Naive thymus-derived CD8-positive, alpha-beta T cell (primary cell): Measurements from ENCODE around the gene DCAF4. TPM values are rescaled to one million over a fixed set of nuclear protein-coding genes. Genes with fewer than 3 reads are reported as not detected.

Source experiments
- ATAC-seq, 2 donors: fragments of 150-1000 bp; cut with Tn5 transposase in 1 of 2; sonication (Bioruptor Pico), chemical (Tn5 transposase) in 1 of 2; 1 replicate in 1 of 2; 2 replicates in 1 of 2; pipeline ENCODE4 v1.10.0; 2021; ENCODE audit warnings: mild to moderate bottlenecking in 2 of 2, moderate library complexity in 2 of 2
- POLR2A ChIA-PET: fragments of 350-600 bp; sonication (Branson Sonifier 250); formaldehyde crosslinking; loops from one replicate; lab custom pipeline; 2021; ENCODE audit warnings: antibody characterized with exemption; lab: Charles Lee
- DNase-seq, 10 donors: peaks; one replicate each; pipeline versions ENCODE4 v3.0.0 to v3.0.0-alpha.2; 2020 to 2022
- H3K27ac Mint-ChIP-seq, 10 donors: one replicate each; pipeline ENCODE4 v1.8.0; 2020 to 2022; ENCODE audit warnings: mild to moderate bottlenecking in 10 of 10, mixed read lengths in 10 of 10, moderate library complexity in 4 of 10, inconsistent platforms in 1 of 10
- H3K27me3 Mint-ChIP-seq, 5 donors: one replicate each; pipeline ENCODE4 v1.8.0; 2021 to 2022; ENCODE audit warnings: mixed read lengths in 5 of 5
- H3K36me3 Mint-ChIP-seq, 3 donors: one replicate each; pipeline ENCODE4 v1.8.0; 2020 to 2022; ENCODE audit warnings: mixed read lengths in 3 of 3, mild to moderate bottlenecking in 2 of 3, inconsistent platforms in 1 of 3
- H3K4me1 Mint-ChIP-seq, 4 donors: one replicate each; pipeline ENCODE4 v1.8.0; 2021 to 2022; ENCODE audit warnings: mixed read lengths in 4 of 4
- H3K4me3 Mint-ChIP-seq, 10 donors: one replicate each; pipeline ENCODE4 v1.8.0; 2020 to 2022; ENCODE audit warnings: mild to moderate bottlenecking in 10 of 10, mixed read lengths in 10 of 10, moderate library complexity in 6 of 10, inconsistent platforms in 1 of 10
- H3K9me3 Mint-ChIP-seq, 9 donors: one replicate each; pipeline ENCODE4 v1.8.0; 2020 to 2022; ENCODE audit warnings: mixed read lengths in 9 of 9, mild to moderate bottlenecking in 3 of 9, inconsistent platforms in 1 of 9, moderate library complexity in 1 of 9
- polyA plus RNA-seq, 3 donors: library from polyadenylated mRNA; unstranded; fragments of 300-500 nt; fragmentation: Illumina TruSeq; gene quantifications; one replicate each; pipeline ENCODE4 v1.2.3, GENCODE V29; 2021
- total RNA-seq, 8 experiments: library from RNA in 2 of 8; stranded (reverse) in 2 of 8; gene quantifications; one replicate each; pipeline ENCODE4 v1.2.3 and lab custom pipeline; 2021 to 2026

DCAF4 gene
- total RNA-seq (10 to 100 TPM; 32.4 to 32.8 TPM), polyA plus RNA-seq (10 to 100 TPM in 1 of 3 donors, 1 to 10 TPM in 2; 7.9 to 11.1 (median 9.0) TPM), total RNA-seq (lab: John Stamatoyannopoulos, UW) (16.2 to 56.9 (median 29.9) reads per million in 6 experiments)

- DNase-seq: peak; percentile 60 to 97 (median 92)
- H3K36me3 Mint-ChIP-seq: peaks cover 0 to 2% (median 2%) of the 10 kb centered on the region in 3 donors
- ATAC-seq: peak; percentile 89 to 95
- H3K27me3 Mint-ChIP-seq: peaks cover 0 to 2% (median 0%) of the 10 kb centered on the region in 5 donors
- H3K4me1 Mint-ChIP-seq: peaks cover 6 to 30% (median 18%) of the 10 kb centered on the region in 4 donors
- H3K27ac Mint-ChIP-seq: peak within 1 kb of the TSS; percentile 86 to 98 (median 96)
- H3K9me3 Mint-ChIP-seq: no peaks in the 10 kb centered on the region
- H3K4me3 Mint-ChIP-seq: peak within 1 kb of the TSS; percentile 89 to 98 (median 96)
- POLR2A ChIA-PET: interaction anchor here (0.5 to 2.4 kb wide), 9 partner anchors 10 to 532 kb away, joined by 3 to 6 read pairs (median 4); partner anchors contain the start of genes DPF3, NUMB, RBM25 and ZFYVE1
Observed at GRCh38 chr14:72926292-72927028, at the start of gene DCAF4. Gene DCAF4 (plus strand): TSS chr14:72926464. CDS start chr14:72937979, 11,515 bp downstream.

- Mint-ChIP-seq H3K27me3 (peaks cover 0 to 3% (median 0%) of the 10 kb centered on the region in 5 donors), H3K4me3 (no peak overlapping the region), H3K4me1 (peaks cover 0 to 11% (median 0%) of the 10 kb centered on the region in 4 donors), H3K9me3 (peaks cover 0 to 4% (median 2%) of the 10 kb centered on the region in 9 donors), H3K36me3 (peaks cover 0 to 5% (median 0%) of the 10 kb centered on the region in 3 donors), H3K27ac (no peak overlapping the region)
- POLR2A ChIA-PET: no interaction called here
- no peak for DNase-seq
- no peak for ATAC-seq
Observed at GRCh38 chr14:72876710-72877063, 49.6 kb upstream of the DCAF4 start.

GRCh38 chr14:72878746-72879145 lies 47.5 kb upstream of the DCAF4 start:
- Mint-ChIP-seq H3K4me1 (peaks cover 0 to 17% (median 0%) of the 10 kb centered on the region in 4 donors), H3K4me3 (no peak overlapping the region), H3K27me3 (peaks cover 0 to 3% (median 0%) of the 10 kb centered on the region in 5 donors), H3K36me3 (no peaks in the 10 kb centered on the region), H3K27ac (no peak overlapping the region), H3K9me3 (peaks cover 0 to 4% (median 0%) of the 10 kb centered on the region in 9 donors)
- POLR2A ChIA-PET: interaction anchor here (1.0 kb wide), 1 partner anchor 9 kb away, joined by 3 read pairs; no protein-coding TSS in a partner anchor
- ATAC-seq: no peak
- no peak for DNase-seq

GRCh38 chr14:72879431-72879830 lies 46.8 kb upstream of the DCAF4 start:
- no peak for DNase-seq
- H3K36me3 Mint-ChIP-seq: no peaks in the 10 kb centered on the region
- peaks cover 0 to 2% (median 0%) of the 10 kb centered on the region in 5 donors for H3K27me3 Mint-ChIP-seq
- ATAC-seq: no peak
- no peak overlapping the region for H3K27ac Mint-ChIP-seq
- H3K4me3 Mint-ChIP-seq: no peak overlapping the region
- peaks cover 0 to 3% (median 0%) of the 10 kb centered on the region in 9 donors for H3K9me3 Mint-ChIP-seq
- POLR2A ChIA-PET: no interaction called here
- H3K4me1 Mint-ChIP-seq: peaks cover 0 to 23% (median 1%) of the 10 kb centered on the region in 4 donors

- no peak overlapping the region for H3K4me3 Mint-ChIP-seq
- H3K27me3 Mint-ChIP-seq: no peaks in the 10 kb centered on the region
- no peaks in the 10 kb centered on the region for H3K9me3 Mint-ChIP-seq
- H3K36me3 Mint-ChIP-seq: no peaks in the 10 kb centered on the region
- POLR2A ChIA-PET: interaction anchor here (0.6 kb wide), 1 partner anchor 48 kb away, joined by 3 read pairs; no protein-coding TSS in a partner anchor
- H3K27ac Mint-ChIP-seq: no peak overlapping the region
- no peak for ATAC-seq
- DNase-seq: no peak
- peaks cover 0 to 20% (median 1%) of the 10 kb centered on the region in 4 donors for H3K4me1 Mint-ChIP-seq
Observed at GRCh38 chr14:72880164-72880563, 46.1 kb upstream of the DCAF4 start.

GRCh38 chr14:72880820-72881219 lies 45.4 kb upstream of the DCAF4 start:
- DNase-seq (no peak), ATAC-seq (no peak)
- Mint-ChIP-seq H3K36me3 (no peaks in the 10 kb centered on the region), H3K27ac (no peak overlapping the region), H3K4me1 (peaks cover 0 to 20% (median 1%) of the 10 kb centered on the region in 4 donors), H3K4me3 (no peak overlapping the region), H3K9me3 (peaks cover 0 to 2% (median 0%) of the 10 kb centered on the region in 9 donors), H3K27me3 (no peaks in the 10 kb centered on the region)
- POLR2A ChIA-PET: interaction anchor here (0.6 kb wide), 1 partner anchor 47 kb away, joined by 3 read pairs; no protein-coding TSS in a partner anchor

- Mint-ChIP-seq H3K4me3 (no peak overlapping the region), H3K36me3 (no peaks in the 10 kb centered on the region), H3K4me1 (peaks cover 0 to 20% (median 1%) of the 10 kb centered on the region in 4 donors), H3K27ac (no peak overlapping the region), H3K9me3 (peaks cover 0 to 2% (median 0%) of the 10 kb centered on the region in 9 donors), H3K27me3 (peaks cover 0 to 2% (median 0%) of the 10 kb centered on the region in 5 donors)
- DNase-seq: no peak
- POLR2A ChIA-PET: no interaction called here
- no peak for ATAC-seq
Observed at GRCh38 chr14:72881543-72881942, 44.7 kb upstream of the DCAF4 start.

- H3K36me3 Mint-ChIP-seq: no peaks in the 10 kb centered on the region
Observed at GRCh38 chr14:72882047-72882446, 44.2 kb upstream of the DCAF4 start.

GRCh38 chr14:72882463-72882862 lies 43.8 kb upstream of the DCAF4 start:
- ATAC-seq: no peak
- H3K4me3 Mint-ChIP-seq: no peak overlapping the region
- H3K27me3 Mint-ChIP-seq: peaks cover 0 to 2% (median 0%) of the 10 kb centered on the region in 5 donors
- peaks cover 0 to 3% (median 0%) of the 10 kb centered on the region in 9 donors for H3K9me3 Mint-ChIP-seq
- POLR2A ChIA-PET: no interaction called here
- H3K4me1 Mint-ChIP-seq: peaks cover 0 to 20% (median 1%) of the 10 kb centered on the region in 4 donors
- no peaks in the 10 kb centered on the region for H3K36me3 Mint-ChIP-seq
- H3K27ac Mint-ChIP-seq: no peak overlapping the region
- no peak for DNase-seq

More at GRCh38 chr14:72882047-72882446, 44.2 kb upstream of the DCAF4 start:
- Mint-ChIP-seq H3K27me3 (peaks cover 0 to 2% (median 0%) of the 10 kb centered on the region in 5 donors), H3K4me1 (peaks cover 0 to 20% (median 1%) of the 10 kb centered on the region in 4 donors), H3K27ac (no peak overlapping the region), H3K4me3 (no peak overlapping the region), H3K9me3 (peaks cover 0 to 2% (median 0%) of the 10 kb centered on the region in 9 donors)
- no peak for DNase-seq
- POLR2A ChIA-PET: no interaction called here
- ATAC-seq: no peak

GRCh38 chr14:72883109-72883508 lies 43.2 kb upstream of the DCAF4 start:
- Mint-ChIP-seq H3K36me3 (no peaks in the 10 kb centered on the region), H3K9me3 (peaks cover 0 to 3% (median 0%) of the 10 kb centered on the region in 9 donors), H3K4me1 (peaks cover 0 to 20% (median 1%) of the 10 kb centered on the region in 4 donors), H3K27ac (no peak overlapping the region), H3K27me3 (peaks cover 0 to 3% (median 1%) of the 10 kb centered on the region in 5 donors), H3K4me3 (no peak overlapping the region)
- DNase-seq (no peak), ATAC-seq (no peak)
- POLR2A ChIA-PET: no interaction called here

GRCh38 chr14:72883961-72884360 lies 42.3 kb upstream of the DCAF4 start:
- no peak for DNase-seq
- ATAC-seq: no peak
- Mint-ChIP-seq H3K4me3 (no peak overlapping the region), H3K4me1 (peaks cover 0 to 20% (median 1%) of the 10 kb centered on the region in 4 donors), H3K36me3 (no peaks in the 10 kb centered on the region), H3K27ac (no peak overlapping the region), H3K9me3 (peaks cover 0 to 3% (median 0%) of the 10 kb centered on the region in 9 donors), H3K27me3 (peaks cover 0 to 3% (median 1%) of the 10 kb centered on the region in 5 donors)
- POLR2A ChIA-PET: no interaction called here

GRCh38 chr14:72884386-72884785 lies 41.9 kb upstream of the DCAF4 start:
- peaks cover 0 to 20% (median 1%) of the 10 kb centered on the region in 4 donors for H3K4me1 Mint-ChIP-seq
- H3K4me3 Mint-ChIP-seq: no peak overlapping the region
- ATAC-seq (no peak), DNase-seq (no peak)
- POLR2A ChIA-PET: no interaction called here
- H3K27ac Mint-ChIP-seq: no peak overlapping the region
- peaks cover 0 to 3% (median 0%) of the 10 kb centered on the region in 9 donors for H3K9me3 Mint-ChIP-seq
- H3K27me3 Mint-ChIP-seq: peaks cover 0 to 3% (median 1%) of the 10 kb centered on the region in 5 donors
- no peaks in the 10 kb centered on the region for H3K36me3 Mint-ChIP-seq
